GM19372 (cell line): ENCODE results near the gene KIAA0040.

Source experiments
- ATAC-seq: cut with Tn5 transposase; IDR thresholded peaks from one replicate; pipeline ENCODE4 v1.9.1; 2021; ENCODE audit warnings: mild to moderate bottlenecking, low read depth, moderate library complexity; ENCODE audit not compliant: unreplicated experiment

The KIAA0040 gene

GRCh38 chr1:175172503-175172902 lies 20.1 kb downstream of the KIAA0040 start:
- no peak for ATAC-seq

- no peak for ATAC-seq
Observed at GRCh38 chr1:175171036-175171913, 21.3 kb downstream of the KIAA0040 start.

GRCh38 chr1:175169286-175170018 lies 23.1 kb downstream of the KIAA0040 start:
- no peak for ATAC-seq

GRCh38 chr1:175168782-175169181 lies 23.8 kb downstream of the KIAA0040 start:
- no peak for ATAC-seq

GRCh38 chr1:175167861-175168260 lies 24.7 kb downstream of the KIAA0040 start:
- no peak for ATAC-seq

GRCh38 chr1:175166746-175167145 lies 25.8 kb downstream of the KIAA0040 start:
- no peak for ATAC-seq

GRCh38 chr1:175164751-175165150 lies 27.8 kb downstream of the KIAA0040 start:
- no peak for ATAC-seq

GRCh38 chr1:175163702-175164101 lies 28.9 kb downstream of the KIAA0040 start:
- ATAC-seq = no peak

- ATAC-seq = no peak
Observed at GRCh38 chr1:175162955-175163354, 29.6 kb downstream of the KIAA0040 start.

- no peak for ATAC-seq
Observed at GRCh38 chr1:175158170-175158591, 34.4 kb downstream of the KIAA0040 start.

- no peak for ATAC-seq
Observed at GRCh38 chr1:175157200-175157599, 35.4 kb downstream of the KIAA0040 start.

- ATAC-seq = no peak
Observed at GRCh38 chr1:175155936-175156335, 36.6 kb downstream of the KIAA0040 start.

GRCh38 chr1:175155473-175155856 lies 37.1 kb downstream of the KIAA0040 start:
- no peak for ATAC-seq

GRCh38 chr1:175154629-175155472 lies 37.7 kb downstream of the KIAA0040 start:
- ATAC-seq = no peak

- no peak for ATAC-seq
Observed at GRCh38 chr1:175152006-175152652, 40.4 kb downstream of the KIAA0040 start.

- ATAC-seq = no peak
Observed at GRCh38 chr1:175150596-175151319, 41.8 kb downstream of the KIAA0040 start.

GRCh38 chr1:175148068-175148467 lies 44.5 kb downstream of the KIAA0040 start:
- ATAC-seq = no peak

GRCh38 chr1:175147569-175147968 lies 45.0 kb downstream of the KIAA0040 start:
- no peak for ATAC-seq

- peak; percentile 53 for ATAC-seq
Observed at GRCh38 chr1:175146529-175147213, 45.9 kb downstream of the KIAA0040 start.
